Placental epithelial cell (primary cell): ENCODE measurements around the gene RFPL4AL1. TPM values are rescaled to one million over a fixed set of nuclear protein-coding genes. Genes with fewer than 3 reads are reported as not detected.

Experiments
- total RNA-seq: library from RNA; depleted of rRNA; stranded (reverse); fragments of >200 nt; gene quantifications from 2 replicates; pipeline ENCODE4 v1.2.3, GENCODE V29; 2012

RFPL4AL1 gene
- total RNA-seq = not detected in 2 replicates

DNA sequence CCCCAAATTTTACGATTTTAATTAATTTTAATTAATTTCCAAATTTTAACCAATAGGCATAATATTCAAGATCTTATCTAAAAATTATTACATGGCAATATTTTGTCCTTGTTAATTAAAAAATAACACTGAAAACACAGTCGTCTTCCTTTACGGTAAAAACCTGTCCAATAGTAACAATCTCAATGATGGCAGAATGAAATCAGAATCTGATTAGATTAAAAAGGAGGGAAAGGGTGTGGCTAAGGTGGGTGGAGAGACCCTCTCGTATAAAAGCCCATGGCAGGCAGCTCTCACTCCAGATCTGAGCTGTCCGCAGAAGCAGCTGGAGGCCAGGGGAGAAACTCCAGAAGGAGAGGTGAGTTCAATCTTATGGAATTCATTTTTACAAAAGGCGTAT lies at the start of gene RFPL4AL1:
Gene RFPL4AL1 (plus strand): TSS at position 301 of the 400 bp plus-strand sequence. CDS start 2,687 bp downstream, outside the sequence.

DNA sequence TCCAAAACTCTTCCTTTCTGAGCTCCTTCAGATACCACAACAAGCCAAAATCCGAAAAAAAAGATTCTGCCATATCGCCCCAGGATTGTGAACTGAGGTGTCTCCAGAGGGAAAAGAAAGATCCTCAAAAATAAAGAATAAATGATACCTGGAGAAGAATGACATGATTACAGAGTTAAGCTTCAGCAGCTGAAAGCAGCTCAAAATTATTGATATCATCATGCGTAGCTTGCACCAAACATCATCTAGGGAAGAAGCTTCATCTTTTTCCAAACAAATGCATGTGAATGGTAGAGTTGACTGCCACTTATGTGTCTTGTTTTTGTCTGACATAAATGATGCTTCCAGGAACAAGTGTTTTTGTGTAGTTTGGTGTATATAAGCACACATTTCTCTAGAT lies 30.6 kb upstream of the RFPL4AL1 start, which contains the start of gene NLRP9:
Gene NLRP9 (minus strand): TSS at position 101 of the 400 bp plus-strand sequence. CDS start 28 bp downstream, at position 73.

DNA sequence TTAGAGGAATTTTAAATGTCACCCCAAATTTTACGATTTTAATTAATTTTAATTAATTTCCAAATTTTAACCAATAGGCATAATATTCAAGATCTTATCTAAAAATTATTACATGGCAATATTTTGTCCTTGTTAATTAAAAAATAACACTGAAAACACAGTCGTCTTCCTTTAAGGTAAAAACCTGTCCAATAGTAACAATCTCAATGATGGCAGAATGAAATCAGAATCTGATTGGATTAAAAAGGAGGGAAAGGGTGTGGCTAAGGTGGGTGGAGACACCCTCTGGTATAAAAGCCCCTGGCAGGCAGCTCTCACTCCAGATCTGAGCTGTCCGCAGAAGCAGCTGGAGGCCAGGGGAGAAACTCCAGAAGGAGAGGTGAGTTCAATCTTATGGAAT lies 10.1 kb upstream of the RFPL4AL1 start, which contains the start of gene RFPL4A:
Gene RFPL4A (plus strand): TSS at position 301 of the 400 bp plus-strand sequence. CDS start 2,704 bp downstream, outside the sequence.

Other genes starting within 250 kb of the RFPL4AL1 start
- not detected in 2 replicates for gene SBK2, start 232.0 kb upstream of the RFPL4AL1 start, total RNA-seq
- not detected in 2 replicates for gene SBK3, start 223.6 kb upstream of the RFPL4AL1 start, total RNA-seq
- gene ZNF579, start 188.3 kb upstream of the RFPL4AL1 start, total RNA-seq = 7.1 and 7.6 TPM in 2 replicates
- gene FIZ1, start 169.6 kb upstream of the RFPL4AL1 start, total RNA-seq = 5.1 and 8.9 TPM in 2 replicates
- gene ZNF524, start 168.8 kb upstream of the RFPL4AL1 start, total RNA-seq = 7.5 and 14.1 TPM in 2 replicates
- 1.8 and 2.0 TPM in 2 replicates for gene ZNF865, start 163.5 kb upstream of the RFPL4AL1 start, total RNA-seq
- gene ZNF784, start 144.6 kb upstream of the RFPL4AL1 start, total RNA-seq = 7.5 and 11.0 TPM in 2 replicates
- gene ZNF580, start 128.1 kb upstream of the RFPL4AL1 start, total RNA-seq = 8.1 and 10.2 TPM in 2 replicates
- 33.3 and 57.3 TPM in 2 replicates for gene ZNF581, start 125.5 kb upstream of the RFPL4AL1 start, total RNA-seq
- 2.8 and 7.5 TPM in 2 replicates for gene CCDC106, start 120.9 kb upstream of the RFPL4AL1 start, total RNA-seq
- gene U2AF2, start 114.1 kb upstream of the RFPL4AL1 start, total RNA-seq = 70.3 and 84.4 TPM in 2 replicates
- gene EPN1, start 93.9 kb upstream of the RFPL4AL1 start, total RNA-seq = 14.5 and 98.1 TPM in 2 replicates
- gene NLRP9, start 30.7 kb upstream of the RFPL4AL1 start, total RNA-seq = not detected in 2 replicates
- gene RFPL4A, start 10.0 kb upstream of the RFPL4AL1 start, total RNA-seq = not detected in 2 replicates
- not detected in 2 replicates for gene NLRP11, start 62.9 kb downstream of the RFPL4AL1 start, total RNA-seq
- gene NLRP4, start 67.4 kb downstream of the RFPL4AL1 start, total RNA-seq = not detected in 2 replicates
- not detected in 2 replicates for gene NLRP13, start 163.2 kb downstream of the RFPL4AL1 start, total RNA-seq
- not detected in 2 replicates for gene NLRP8, start 178.7 kb downstream of the RFPL4AL1 start, total RNA-seq
- not detected in 2 replicates for gene NLRP5, start 217.7 kb downstream of the RFPL4AL1 start, total RNA-seq